Osteocyte (in vitro differentiated cells): ENCODE data around the gene CTDSPL. TPM values are rescaled to one million over a fixed set of nuclear protein-coding genes. Genes with fewer than 3 reads are reported as not detected.

Experiments used
- DNase-seq: peaks from one replicate; pipeline ENCODE4 v3.0.0; 2021; ENCODE audit warnings: mixed read lengths; ENCODE audit not compliant: unreplicated experiment; ENCODE audit errors: extremely low spot score
- H3K27ac Mint-ChIP-seq: one replicate; pipeline ENCODE4 v1.8.0; 2021; ENCODE audit warnings: mild to moderate bottlenecking, mixed read lengths; ENCODE audit not compliant: unreplicated experiment
- H3K27me3 Mint-ChIP-seq: one replicate; pipeline ENCODE4 v1.8.0; 2021; ENCODE audit warnings: mixed read lengths; ENCODE audit not compliant: unreplicated experiment
- H3K36me3 Mint-ChIP-seq: one replicate; pipeline ENCODE4 v1.8.0; 2021; ENCODE audit warnings: mixed read lengths; ENCODE audit not compliant: unreplicated experiment
- H3K4me1 Mint-ChIP-seq: one replicate; pipeline ENCODE4 v1.8.0; 2021; ENCODE audit warnings: mixed read lengths; ENCODE audit not compliant: unreplicated experiment
- H3K4me3 Mint-ChIP-seq: one replicate; pipeline ENCODE4 v1.8.0; 2021; ENCODE audit warnings: mild to moderate bottlenecking, moderate library complexity, mixed read lengths; ENCODE audit not compliant: unreplicated experiment
- H3K9me3 Mint-ChIP-seq: one replicate; pipeline ENCODE4 v1.8.0; 2021; ENCODE audit warnings: mixed read lengths; ENCODE audit not compliant: unreplicated experiment
- total RNA-seq: library from RNA; stranded (reverse); gene quantifications from 2 replicates; pipeline ENCODE4 v1.2.1, GENCODE V29; 2021
- TF ChIP-seq, protein P1 (sequence below): fragments of 200-600 bp; sonication (generic); IDR thresholded peaks from 2 replicates; pipeline ENCODE4 v1.5.0; 2021; ENCODE audit warnings: antibody characterized with exemption, mild to moderate bottlenecking, moderate library complexity

CTDSPL gene
- total RNA-seq, 1 donor from 2014 or later: 71.6 TPM

DNA sequence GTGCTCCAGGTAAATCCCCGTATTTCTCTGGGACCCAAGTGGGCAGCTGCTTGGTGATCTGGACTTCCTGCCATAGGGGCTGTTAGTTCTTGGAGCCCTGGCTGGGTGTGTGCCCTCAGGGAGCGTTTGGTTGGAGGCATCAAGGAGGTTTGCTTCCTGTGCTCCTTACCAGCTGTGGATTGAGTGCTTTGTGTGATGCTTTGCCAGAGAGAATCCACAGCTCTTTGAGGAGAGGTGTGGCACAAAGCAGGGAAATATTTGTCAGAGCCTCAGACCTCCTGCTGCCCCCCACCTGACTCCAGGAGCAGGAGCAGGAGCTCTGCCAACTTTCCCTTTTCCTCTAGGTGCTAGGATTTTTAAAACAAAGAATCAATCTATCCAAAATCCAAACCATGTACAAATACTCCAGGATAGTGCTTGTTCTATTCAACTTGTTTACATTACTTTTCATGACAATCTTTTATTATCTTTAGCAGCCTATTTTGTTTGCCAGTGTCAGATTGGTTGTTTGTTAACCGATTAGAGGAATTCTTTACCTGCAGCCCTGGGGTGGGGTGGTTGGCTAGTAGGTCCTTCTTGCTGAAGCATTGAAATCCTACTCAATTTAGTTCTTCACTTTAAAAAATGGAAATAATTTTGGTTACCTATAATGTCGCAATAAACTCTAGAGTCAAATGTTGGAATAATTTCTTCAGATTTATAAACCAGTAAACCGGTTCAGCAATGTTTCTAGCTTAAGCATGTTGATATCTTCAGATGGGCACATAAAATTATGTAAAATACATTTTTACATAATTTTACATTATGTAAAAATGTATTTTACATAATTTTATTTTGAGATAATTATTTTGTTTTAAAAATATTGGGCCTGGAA is 2.5 kb downstream of the CTDSPL start:
- no peak for DNase-seq
- TF ChIP-seq, protein P1, sequence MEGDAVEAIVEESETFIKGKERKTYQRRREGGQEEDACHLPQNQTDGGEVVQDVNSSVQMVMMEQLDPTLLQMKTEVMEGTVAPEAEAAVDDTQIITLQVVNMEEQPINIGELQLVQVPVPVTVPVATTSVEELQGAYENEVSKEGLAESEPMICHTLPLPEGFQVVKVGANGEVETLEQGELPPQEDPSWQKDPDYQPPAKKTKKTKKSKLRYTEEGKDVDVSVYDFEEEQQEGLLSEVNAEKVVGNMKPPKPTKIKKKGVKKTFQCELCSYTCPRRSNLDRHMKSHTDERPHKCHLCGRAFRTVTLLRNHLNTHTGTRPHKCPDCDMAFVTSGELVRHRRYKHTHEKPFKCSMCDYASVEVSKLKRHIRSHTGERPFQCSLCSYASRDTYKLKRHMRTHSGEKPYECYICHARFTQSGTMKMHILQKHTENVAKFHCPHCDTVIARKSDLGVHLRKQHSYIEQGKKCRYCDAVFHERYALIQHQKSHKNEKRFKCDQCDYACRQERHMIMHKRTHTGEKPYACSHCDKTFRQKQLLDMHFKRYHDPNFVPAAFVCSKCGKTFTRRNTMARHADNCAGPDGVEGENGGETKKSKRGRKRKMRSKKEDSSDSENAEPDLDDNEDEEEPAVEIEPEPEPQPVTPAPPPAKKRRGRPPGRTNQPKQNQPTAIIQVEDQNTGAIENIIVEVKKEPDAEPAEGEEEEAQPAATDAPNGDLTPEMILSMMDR: no peak
- Mint-ChIP-seq H3K27me3 (no peaks in the 10 kb centered on the region), H3K9me3 (no peaks in the 10 kb centered on the region), H3K27ac (peak overlapping the region; percentile 87), H3K4me1 (peaks cover 52% of the 10 kb centered on the region), H3K4me3 (peak overlapping the region; percentile 98), H3K36me3 (peaks cover 2% of the 10 kb centered on the region)

DNA sequence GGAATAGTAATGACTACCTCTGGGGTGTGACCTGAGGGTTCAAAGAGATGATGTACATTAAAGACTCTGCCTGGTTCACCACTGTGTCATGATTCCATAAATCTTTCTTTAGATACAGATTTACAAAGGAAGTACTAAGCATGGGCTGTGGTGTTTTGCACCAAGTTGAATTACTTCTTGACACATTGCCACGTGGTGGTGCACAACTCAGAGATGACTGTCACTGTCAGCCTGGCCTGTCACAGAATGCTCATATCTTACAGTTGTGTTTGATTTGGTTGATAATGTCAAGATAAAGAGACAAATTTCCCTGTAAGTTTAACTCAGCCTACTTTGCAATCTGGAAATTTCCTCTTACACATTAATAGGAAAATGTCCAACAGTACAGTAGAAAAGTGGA is 3.2 kb downstream of the CTDSPL start:
- H3K4me1 Mint-ChIP-seq: peaks cover 44% of the 10 kb centered on the region

DNA sequence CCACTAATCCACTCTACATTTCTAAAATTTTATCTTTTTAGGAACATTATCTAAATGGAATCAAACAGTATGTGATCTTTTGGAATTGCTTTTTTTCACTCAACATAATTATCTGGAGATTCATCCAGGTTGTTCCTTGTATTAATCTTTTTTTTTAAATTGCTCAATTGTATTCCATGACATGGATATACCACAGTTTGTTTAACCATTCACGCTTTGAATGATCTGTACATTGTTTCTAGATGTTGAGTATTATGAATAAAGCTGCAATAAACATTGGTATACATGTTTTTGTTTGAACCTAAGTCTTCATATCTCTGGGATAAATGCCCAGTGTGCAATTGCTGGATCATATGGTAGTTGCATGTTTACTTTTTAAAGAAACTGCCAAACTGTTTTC is 5.5 kb downstream of the CTDSPL start:
- H3K4me1 Mint-ChIP-seq: peaks cover 35% of the 10 kb centered on the region
- H3K9me3 Mint-ChIP-seq: peaks cover 18% of the 10 kb centered on the region
- H3K27me3 Mint-ChIP-seq: no peaks in the 10 kb centered on the region
- peaks cover 16% of the 10 kb centered on the region for H3K36me3 Mint-ChIP-seq
- no peak overlapping the region for H3K4me3 Mint-ChIP-seq
- no peak overlapping the region for H3K27ac Mint-ChIP-seq
- DNase-seq: no peak
- TF ChIP-seq, protein P1: no peak

More for the DNA sequence above, 3.2 kb downstream of the CTDSPL start:
- H3K27ac Mint-ChIP-seq: no peak overlapping the region
- H3K36me3 Mint-ChIP-seq: peaks cover 2% of the 10 kb centered on the region
- no peak overlapping the region for H3K4me3 Mint-ChIP-seq
- peaks cover 4% of the 10 kb centered on the region for H3K9me3 Mint-ChIP-seq
- H3K27me3 Mint-ChIP-seq: no peaks in the 10 kb centered on the region
- TF ChIP-seq, protein P1: no peak
- no peak for DNase-seq

DNA sequence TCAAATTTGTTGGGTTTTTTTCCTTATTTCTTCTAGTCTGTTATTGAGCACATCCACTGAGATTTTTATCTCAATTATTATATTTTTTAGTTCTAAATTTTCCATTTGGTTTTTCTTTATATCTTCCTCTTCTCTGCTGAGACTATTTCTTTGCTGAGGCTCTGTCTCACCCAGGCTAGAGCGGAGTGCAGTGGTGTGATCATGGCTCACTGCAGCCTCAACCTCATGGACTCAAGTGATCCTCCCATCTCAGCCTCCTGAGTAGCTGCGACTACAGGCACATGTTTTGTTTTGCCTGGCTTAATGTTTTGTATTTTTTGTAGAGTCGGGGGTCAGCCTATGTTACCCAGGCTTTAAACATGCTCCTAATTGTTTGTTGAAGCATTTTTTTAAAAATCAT is 10.2 kb downstream of the CTDSPL start:
- Mint-ChIP-seq H3K9me3 (peaks cover 19% of the 10 kb centered on the region), H3K27ac (no peak overlapping the region), H3K4me3 (no peak overlapping the region), H3K4me1 (peaks cover 14% of the 10 kb centered on the region), H3K36me3 (peaks cover 20% of the 10 kb centered on the region), H3K27me3 (no peaks in the 10 kb centered on the region)
- TF ChIP-seq, protein P1: no peak
- no peak for DNase-seq

DNA sequence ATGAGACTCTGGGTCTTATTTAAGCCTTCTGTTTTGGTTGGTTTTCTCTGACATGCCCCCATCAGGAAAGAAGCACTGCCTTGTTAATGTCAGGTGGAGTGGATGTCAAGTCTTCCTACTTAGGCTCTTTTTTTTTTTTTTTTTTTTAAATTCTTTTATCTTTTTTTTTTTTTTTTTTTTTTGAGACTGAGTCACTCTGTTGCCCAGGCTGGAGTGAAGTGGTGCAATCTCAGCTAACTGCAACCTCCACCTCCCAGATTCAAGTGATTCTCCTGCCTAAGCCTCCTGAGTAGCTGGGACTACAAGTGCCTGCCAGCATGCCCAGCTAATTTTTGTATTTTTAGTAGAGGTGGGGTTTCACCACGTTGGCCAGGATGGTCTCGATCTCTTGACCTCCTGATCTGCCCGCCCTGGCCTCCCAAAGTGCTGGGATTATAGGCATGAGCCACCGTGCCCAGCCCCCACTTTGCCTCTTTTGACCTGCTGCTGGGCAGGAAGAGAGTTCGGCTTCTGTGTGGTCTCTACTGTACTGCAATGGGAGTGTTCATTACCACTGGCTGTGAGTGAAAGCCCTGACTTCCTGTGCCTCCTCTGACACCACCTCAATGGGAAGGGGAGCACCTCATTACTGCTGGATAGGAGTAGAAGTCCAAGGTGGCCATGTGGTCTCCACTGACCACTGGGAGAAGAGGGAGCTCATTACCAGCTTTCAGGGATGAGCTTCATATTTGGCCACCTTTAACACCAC is 10.9 kb downstream of the CTDSPL start:
- TF ChIP-seq, protein P1: no peak
- no peaks in the 10 kb centered on the region for H3K27me3 Mint-ChIP-seq
- no peak for DNase-seq
- H3K4me3 Mint-ChIP-seq: no peak overlapping the region
- peaks cover 24% of the 10 kb centered on the region for H3K36me3 Mint-ChIP-seq
- peak overlapping the region; percentile 23 for H3K27ac Mint-ChIP-seq
- peaks cover 19% of the 10 kb centered on the region for H3K9me3 Mint-ChIP-seq
- H3K4me1 Mint-ChIP-seq: peaks cover 15% of the 10 kb centered on the region
